Left lobe of liver (tissue), 2 donors: ENCODE results near the gene BBS2. TPM values are rescaled to one million over a fixed set of nuclear protein-coding genes. Genes with fewer than 3 reads are reported as not detected.
A peak's percentile ranks its signal among the peaks of the same experiment; 100 is the strongest.

Experiments
- ATAC-seq: fragments of 200-7000 bp; cut with Tn5 transposase; one replicate; pipeline ENCODE4 v1.9.1; 2020; ENCODE audit warnings: mild to moderate bottlenecking, moderate library complexity
- DNase-seq: peaks from one replicate; pipeline ENCODE4 v3.0.0-alpha.2; 2020; ENCODE audit warnings: low spot score
- total RNA-seq: library from RNA; stranded (reverse); gene quantifications from one replicate; pipeline ENCODE4 v1.2.1, GENCODE V29; 2021
- donor health status: DM: no; HTN: no; CAD: no; lungs with moderate emphysema.
- donor health status: DM: no; HTN: yes; CAD: no.

The BBS2 gene, protein sequence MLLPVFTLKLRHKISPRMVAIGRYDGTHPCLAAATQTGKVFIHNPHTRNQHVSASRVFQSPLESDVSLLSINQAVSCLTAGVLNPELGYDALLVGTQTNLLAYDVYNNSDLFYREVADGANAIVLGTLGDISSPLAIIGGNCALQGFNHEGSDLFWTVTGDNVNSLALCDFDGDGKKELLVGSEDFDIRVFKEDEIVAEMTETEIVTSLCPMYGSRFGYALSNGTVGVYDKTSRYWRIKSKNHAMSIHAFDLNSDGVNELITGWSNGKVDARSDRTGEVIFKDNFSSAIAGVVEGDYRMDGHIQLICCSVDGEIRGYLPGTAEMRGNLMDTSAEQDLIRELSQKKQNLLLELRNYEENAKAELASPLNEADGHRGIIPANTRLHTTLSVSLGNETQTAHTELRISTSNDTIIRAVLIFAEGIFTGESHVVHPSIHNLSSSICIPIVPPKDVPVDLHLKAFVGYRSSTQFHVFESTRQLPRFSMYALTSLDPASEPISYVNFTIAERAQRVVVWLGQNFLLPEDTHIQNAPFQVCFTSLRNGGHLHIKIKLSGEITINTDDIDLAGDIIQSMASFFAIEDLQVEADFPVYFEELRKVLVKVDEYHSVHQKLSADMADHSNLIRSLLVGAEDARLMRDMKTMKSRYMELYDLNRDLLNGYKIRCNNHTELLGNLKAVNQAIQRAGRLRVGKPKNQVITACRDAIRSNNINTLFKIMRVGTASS
- total RNA-seq, result 11.7 TPM

DNA sequence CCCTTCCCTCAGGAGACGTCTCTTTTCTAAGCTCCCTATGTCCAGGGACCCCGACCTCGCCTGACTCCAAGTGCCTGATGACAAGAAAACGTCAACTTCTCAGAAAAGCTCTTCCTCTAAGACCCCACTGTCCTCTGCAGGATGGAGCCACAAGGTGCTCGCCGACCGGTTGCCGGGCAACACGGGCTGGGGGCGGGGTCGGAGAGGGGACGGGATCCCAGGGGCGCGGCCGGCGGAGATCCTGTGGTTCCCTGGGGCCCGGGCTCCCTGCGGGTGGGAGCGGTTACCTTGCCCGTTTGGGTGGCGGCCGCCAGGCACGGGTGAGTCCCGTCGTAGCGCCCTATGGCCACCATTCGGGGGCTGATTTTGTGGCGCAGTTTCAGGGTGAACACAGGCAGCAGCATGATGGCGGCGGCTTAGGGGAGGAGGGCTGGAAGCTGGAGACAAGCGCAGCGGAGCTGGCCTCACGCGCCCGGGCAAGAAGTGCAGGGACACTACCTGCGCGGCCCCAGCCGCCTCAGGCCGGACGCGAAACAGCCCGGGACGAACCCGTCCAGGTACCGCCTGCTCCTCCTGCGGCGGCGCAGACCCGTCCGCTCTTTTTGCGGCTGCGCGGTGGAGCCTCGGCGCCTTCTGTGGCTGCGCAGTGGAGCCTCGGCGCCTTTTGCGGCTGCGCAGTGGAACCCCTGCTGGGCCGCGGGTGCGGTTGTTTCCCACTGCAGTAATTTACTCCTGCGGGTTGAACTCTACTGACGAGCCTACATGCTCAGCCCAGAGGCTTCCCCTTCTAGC, at the start of gene BBS2:
BBS2 (minus strand) TSS at position 566 of the 792 bp plus-strand sequence; CDS start at position 404, 162 bp downstream.
- ATAC-seq (peak; percentile 97), DNase-seq (peak; percentile 94)

DNA sequence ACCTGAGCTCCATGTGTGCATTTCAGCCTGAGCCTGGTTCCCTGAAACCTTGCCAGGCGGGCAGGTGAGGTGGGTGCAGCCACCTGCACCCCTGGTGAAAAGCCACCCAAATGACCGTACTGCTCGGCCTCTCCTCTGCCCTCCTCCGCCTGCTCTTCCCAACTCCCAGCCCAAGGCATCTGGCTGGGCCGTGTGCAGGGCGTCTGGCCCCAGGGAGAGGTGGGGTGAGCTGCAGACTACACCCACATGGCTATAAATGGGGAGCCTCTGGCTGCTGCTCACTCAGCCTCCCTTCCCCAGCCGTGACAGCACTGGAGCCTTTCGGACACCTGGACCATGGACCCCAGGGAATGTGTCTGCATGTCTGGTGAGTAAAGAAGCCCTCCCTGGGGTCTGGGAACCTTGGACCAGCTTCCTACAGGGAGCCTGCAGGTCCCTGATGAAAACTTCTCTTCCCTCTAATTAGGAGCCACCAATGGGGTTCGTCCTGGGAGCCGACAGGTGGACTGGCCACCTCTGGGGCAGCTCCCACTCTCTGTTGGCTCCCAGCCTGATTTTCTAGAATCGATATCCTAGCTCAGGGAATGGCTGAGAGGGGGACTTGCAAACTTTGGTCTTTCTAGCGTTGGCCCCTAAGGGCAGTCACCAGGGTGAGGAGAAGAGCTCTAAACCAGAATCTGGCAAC, 45.1 kb upstream of the BBS2 start, which contains the start of gene MT4:
MT4 (plus strand) TSS at position 281 of the 685 bp plus-strand sequence; CDS start at position 337, 56 bp downstream.
- no peak for ATAC-seq
- DNase-seq, result no peak

DNA sequence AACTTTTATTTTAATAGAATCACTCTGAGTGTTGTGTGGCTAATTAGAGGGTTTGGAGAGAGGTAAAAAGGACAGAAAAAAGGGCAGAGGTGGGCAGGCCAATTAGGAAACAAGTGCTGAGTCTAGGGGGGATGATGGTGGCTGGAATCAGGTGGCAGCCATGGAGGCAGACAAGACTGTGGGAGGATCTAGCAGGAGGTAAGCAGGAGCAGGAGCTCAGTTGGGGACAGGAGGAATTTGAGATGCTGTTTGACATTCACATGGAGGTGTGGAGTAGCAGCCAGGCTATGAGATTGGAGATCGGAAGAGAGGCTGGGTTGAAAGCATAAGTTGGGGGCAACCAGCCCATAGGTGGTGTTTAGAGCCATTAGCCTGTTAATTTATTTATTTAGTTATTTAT, 41.3 kb upstream of the BBS2 start:
- ATAC-seq (no peak), DNase-seq (no peak)

DNA sequence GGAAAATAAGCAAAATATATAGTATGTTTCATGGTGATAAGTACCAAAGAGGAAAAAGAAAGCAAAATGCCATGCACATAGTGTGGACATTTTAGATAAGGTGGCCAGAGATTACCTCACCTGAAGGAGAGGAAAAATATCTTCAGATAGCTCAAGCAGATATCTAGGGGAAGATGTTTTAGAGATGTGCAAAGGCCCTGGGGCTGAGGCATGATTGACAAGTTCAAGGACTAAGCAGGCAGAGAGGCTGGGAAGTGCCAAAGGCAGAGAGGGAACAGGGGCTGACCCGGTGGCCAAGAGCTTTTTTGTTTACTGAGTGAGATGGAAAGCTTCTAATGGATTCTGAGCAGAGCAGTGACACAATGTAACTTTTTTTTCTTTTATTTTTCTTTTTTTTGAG, 40.6 kb upstream of the BBS2 start:
- ATAC-seq (no peak), DNase-seq (no peak)

DNA sequence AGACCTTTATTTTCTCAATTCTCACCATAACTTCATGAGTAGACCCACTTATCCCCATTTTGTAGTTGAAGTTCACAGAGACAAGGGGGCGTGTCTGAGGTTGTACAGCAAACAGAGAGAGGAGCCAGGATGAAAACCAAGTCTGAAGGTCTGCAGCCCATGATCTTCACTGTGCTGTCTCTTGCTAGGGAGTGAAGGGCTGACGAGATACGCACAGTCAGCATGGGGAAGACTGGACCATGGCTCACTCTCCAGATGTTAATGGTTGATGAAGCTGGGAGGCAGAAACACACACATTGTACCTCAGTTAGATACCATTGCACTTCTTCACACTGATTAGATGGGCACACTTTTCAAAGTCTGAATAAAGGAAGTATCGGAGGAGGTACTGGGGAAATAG, 39.3 kb upstream of the BBS2 start:
- no peak for ATAC-seq
- no peak for DNase-seq

DNA sequence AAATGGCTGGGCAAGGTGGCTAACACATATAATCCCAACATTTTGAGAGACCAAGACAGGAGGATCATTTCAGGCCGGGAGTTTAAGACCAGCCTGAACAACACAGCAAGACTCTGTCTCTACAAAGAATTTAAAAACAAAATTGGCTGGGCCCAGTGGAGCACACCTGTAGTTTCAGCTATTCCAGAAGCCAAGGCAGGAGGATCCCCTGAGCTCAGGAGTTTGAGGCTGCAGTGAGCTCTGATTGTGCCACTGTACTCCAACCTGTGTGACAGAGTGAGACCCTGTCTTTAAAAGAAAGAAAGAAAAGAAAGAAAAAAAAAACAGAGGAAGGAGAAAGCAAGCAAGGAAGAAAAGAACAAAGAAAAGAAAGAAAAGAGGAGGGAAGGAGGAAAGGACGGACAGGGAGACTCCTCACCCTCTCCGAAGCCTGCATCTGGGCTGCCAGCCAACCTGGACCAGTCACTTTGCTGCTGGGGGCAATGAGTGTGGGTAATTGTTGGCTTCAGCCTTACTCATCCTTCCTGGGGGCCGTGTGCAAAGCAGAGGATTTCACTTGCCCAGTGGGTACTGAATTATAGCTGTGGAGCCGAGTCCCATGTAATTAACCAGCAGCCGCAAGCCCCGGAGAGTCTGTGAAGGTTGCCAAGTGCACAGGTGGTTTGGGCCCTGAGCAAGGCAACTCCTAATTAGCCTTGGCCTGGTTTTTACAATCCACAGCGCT, 38.4 kb upstream of the BBS2 start:
- DNase-seq, result no peak
- ATAC-seq, result no peak

DNA sequence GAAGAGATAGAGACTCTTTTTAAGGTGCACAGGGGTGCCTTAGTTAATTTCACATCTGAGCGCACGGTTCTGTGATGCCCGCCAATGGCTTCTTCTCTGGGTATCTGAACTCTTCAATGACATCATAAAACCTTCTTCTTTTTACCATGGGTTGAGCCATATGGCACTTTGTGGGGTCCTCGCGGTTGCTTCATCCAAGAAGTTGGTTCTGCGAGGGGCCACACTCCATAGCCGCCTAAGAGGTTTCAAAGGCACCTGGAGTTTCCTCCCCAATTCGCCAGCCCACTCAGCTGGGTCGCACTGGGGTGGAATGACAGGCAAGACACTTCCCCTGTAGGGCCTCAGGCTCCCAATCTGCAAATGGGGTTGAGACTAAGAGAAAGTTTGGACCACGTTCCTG, 34.6 kb upstream of the BBS2 start:
- DNase-seq (no peak), ATAC-seq (no peak)

DNA sequence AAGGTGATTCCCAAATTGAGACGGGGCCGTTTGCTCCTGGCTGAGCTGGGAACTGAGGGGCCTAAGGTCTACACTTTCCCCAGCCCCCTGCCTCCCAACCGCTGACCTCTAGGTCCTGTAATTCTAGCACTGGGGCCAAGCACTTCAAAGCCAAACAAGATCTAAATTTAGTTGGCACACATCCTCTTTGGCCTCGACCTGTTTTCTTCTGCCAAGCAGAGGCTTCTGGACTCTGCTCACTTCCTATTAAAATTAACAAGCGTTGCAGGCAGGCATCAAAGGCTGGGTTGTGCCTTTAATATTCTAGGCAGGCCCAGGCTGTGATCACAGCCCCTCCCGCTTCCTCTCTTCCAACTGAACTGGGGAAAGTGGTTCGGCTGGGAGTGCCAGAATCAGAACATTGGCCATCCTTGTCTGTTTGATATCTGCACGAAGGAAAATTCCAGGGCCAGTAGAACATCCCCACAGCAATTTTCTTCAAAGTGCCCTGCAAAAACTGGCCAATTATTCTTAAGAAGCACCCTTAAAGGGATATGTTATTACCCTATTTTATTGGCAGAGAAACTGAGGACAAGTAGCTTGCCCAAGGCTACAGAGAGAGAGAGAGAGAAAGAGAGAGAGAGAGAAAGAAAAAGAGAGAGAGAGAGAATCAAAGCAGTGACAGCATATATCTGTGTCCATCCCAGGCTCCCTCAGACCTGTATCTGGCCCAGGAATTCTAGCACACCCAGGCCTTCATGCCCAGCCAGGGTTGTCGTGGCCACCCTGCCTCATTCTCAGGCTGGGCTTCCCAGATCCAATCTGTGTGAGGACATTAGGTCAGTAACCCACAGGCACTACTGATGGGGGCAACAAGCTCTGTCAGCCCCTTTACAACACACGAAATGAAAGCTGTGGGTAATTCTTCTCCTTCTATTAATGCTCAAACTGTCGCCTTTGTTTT, 32.2 kb upstream of the BBS2 start:
- DNase-seq (peak; percentile 82), ATAC-seq (peak; percentile 97)

DNA sequence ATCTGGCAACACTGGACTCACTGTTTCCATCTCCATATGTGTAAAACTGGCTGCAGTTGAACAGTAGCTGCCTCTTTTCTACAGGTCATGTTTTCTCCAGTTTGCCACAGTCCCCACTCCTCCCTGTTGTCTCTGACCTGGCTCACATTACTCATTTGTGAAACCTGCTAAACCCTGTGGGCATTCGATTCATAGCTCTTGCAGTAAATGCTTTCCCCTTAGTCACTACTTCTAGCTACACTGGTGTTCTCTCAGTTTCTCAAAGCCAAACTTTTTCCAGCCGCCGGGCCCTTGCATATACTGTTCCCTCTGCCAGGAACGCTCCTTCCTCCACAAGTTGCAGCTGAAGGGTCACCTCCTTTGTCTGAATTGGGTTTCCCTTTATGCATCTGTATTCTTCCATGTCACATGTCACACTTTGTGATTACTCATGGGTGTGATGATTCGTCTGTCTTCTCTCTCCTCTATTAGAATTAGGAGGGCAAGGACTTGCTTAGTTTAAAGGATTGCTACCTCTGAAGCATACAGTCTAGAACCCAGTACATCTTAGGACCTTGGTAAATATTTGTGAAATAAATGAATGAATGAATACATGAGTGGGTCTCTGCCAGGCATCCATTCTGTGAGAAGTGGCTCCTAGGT, 30.0 kb upstream of the BBS2 start:
- ATAC-seq (no peak), DNase-seq (no peak)

DNA sequence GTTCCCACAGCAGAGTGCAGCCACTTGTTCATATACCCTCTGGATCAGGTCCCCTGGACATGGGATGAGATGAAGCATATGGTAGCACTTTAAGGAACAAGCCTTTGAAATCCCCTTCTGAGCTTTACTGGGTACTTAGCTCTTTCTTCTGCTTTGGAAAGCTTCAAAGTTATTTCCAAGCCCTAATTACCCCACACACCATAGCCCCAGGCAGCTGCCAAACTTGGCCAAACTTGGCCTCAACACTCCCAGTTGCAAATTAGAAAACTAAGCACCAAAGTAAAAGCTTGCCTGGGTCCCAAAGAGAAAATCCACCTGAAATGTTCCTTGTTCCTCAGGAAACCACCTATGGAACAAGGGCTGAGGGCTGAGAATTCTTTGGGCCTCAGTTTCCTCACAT, 29.3 kb upstream of the BBS2 start:
- no peak for DNase-seq
- ATAC-seq, result no peak

DNA sequence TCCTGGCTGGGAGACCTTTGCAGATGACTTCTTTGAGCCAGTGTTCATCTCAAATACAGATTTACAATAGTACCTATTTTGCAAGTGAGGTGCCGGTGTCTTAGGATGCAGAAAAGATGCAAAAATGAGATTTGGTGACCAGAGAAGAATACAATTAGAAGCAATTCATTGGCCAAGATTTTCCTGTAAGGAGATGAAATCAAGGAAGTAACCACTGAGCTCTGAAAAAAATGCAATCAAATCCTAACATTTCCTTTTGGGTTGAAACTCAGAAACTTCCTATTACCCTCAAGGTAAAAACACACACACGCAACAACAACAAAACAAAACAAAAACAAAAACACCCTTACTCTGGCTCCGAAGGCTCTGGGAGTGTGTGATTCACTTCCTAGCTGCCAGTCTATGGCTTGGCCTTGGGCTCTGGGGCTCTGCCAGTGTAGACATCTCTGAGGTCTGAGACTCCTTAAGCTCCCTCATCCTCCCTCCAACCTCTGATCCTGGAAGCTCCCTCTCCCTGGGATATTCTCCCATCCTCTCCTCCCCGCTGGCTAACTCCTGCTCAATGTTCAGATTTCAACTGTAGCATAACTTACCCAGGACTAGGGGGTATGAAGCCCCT, 28.2 kb upstream of the BBS2 start:
- no peak for ATAC-seq

DNA sequence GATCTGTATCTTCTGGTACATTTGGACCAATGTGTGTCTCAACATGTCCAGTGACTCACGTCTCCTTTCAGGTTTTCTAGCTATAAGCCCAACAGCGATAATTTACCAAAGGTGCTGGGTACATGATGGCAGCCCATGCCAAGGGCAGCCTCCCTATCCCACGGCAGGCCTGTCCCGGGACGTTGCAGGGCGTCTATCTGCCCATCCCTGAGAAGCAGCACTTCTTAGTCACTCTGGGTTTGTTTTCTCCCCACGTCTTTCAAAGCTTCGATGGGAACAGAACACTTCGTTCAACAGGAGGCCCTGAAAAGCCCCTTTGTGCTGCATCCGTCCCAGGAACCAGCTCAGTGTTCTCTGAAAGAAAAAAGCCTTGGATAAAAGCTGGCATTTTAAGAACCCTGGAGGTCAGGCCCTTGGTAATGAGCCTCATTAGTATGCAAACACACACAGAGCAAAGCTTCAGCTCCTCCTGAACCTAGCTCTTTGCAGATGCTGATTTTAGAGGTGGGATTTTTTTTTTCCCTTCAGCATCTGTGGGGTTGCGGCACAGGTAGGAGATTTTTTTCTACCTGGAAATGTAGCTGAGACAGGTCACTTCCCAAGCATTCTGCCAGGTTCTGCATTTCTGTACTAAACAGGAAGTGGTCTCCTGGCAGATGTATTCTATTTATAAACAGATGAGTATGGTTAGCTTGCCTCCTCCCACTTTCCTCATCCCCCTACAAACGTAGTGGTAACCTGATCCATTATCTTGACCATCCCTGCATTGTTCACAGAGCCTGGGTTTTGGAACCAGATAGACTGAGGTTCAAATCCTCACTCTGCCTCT, 27.5 kb upstream of the BBS2 start:
- ATAC-seq (no peak), DNase-seq (no peak)

More for the DNA sequence above, 28.2 kb upstream of the BBS2 start:
- DNase-seq, result no peak

DNA sequence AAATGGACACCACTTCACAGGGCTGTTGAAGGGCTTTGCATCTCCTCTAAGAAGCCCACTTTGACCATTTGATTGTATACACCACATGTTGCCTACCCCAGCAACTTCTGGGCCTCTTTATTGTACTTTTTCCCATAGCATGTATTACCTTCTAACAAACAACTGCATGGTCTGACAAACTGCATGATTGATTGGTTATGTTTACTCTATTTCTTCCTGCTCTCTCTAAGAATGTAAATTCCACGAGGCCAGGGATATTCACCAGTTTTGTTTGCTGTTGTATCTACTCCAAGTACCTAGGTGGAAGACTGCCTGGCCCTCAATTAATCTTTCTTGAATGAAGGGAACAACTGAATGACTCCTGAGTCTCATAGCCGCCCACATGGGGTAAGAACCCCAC, 22.2 kb upstream of the BBS2 start:
- DNase-seq (no peak), ATAC-seq (no peak)

DNA sequence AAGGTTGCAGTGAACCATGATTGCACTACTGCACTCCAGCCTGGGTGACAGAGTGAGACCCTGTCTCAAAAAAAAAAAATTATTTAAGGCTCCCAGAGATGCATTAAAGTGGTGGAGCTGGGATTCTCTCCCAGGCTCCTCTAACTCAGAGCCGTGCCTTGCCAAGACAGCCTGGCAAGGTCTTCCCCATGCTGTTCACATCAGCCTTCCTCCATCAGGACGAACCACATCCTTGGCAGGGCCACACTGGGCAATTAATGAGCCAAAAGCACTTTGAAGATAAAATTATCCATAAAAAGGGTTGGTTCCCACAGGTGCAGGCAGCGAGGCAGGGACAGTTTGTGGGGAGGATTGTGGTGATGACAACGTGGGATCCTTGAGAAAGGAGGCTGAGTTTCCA, 19.8 kb upstream of the BBS2 start:
- ATAC-seq (no peak), DNase-seq (no peak)

DNA sequence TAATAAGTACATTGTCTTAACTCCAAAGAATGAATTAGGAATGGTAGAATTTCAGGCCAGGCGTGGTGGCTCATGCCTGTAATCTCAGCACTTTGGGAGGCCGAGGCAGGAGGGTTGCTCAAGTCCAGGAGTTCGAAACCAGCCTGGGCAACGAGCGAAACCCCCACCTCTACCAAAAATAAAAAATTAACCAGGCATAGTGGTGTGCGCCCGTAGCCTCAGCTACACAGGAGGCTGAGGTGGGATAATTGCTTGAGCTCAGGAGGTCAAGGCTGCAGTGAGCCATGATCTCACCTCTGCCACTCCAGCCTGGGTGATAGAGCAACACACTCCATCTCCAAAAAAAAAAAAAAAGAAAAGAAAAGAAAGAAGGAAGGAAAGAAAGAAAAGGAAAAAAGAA, 18.5 kb upstream of the BBS2 start:
- DNase-seq (no peak), ATAC-seq (no peak)

DNA sequence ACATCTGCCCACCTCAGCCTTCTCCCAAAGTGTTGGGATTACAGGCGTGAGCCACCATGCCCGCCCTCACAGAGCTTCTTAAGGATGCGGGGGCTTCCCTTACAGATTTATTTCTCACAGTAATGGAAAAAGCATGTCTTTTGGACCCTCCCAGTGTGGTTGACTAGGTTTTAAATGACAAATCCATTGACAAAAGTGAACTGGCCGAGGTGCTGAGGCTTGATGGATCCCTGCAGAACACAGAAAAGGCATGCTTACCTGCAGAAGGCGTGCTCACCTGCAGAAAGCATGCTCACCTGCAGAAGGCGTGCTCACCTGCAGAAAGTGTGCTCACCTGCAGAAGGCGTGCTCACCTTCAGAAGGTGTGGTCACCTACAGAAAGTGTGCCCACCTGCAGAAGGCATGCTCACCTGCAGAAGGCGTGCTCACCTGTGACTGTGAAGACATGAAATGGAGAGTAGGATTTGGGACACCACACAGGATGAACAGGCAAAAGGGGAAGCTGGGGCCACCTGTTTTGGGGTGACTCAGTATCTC, 15.1 kb upstream of the BBS2 start:
- ATAC-seq (no peak), DNase-seq (no peak)

DNA sequence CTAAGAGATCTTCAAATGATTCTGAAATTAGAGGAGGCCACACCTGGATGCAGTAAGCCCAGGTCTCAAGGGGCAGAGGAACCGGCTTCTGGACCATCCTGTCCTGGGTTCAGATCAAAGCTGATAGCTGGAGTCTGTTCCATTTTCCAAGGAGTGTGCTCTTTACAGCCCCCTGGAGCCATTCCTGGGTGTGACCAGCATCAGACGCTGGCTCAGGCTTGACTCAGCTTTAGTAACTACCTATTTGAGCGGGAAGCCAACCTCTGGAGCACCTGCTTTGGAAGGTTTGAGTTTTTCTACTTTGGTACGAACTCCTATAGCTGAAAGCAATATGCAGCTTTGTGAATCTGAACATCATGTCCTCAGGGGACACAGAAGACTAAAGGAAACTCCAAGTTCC, 12.9 kb upstream of the BBS2 start:
- ATAC-seq (no peak), DNase-seq (no peak)
